Left cardiac atrium (tissue), 4 donors: ENCODE measurements around the gene TERB1. TPM values are rescaled to one million over a fixed set of nuclear protein-coding genes. Genes with fewer than 3 reads are reported as not detected.

Experiments
- ATAC-seq, 2 donors: fragments of 200-7000 bp; cut with Tn5 transposase; one replicate each; pipeline ENCODE4 v1.9.1; 2020; ENCODE audit warnings: mild to moderate bottlenecking in 2 of 2, moderate library complexity in 2 of 2
- DNase-seq: peaks from one replicate; pipeline ENCODE4 v3.0.0-alpha.2; 2020
- intact Hi-C, 2 donors: fragments of 100-400 bp; cut with DNase I; formaldehyde crosslinking; loops; one replicate each; pipeline versions ENCODE4 v1.14.1 to v1.15.1; 2022 to 2023
- total RNA-seq, 2 donors: library from RNA; stranded (reverse); fragmentation: NEBNext Ultra II Directional; extraction: Animal tissue kit (Norgen Biotek cat#: 25700); gene quantifications; one replicate each; pipeline ENCODE4 v1.2.1, GENCODE V29; 2021
- donor health status: DM: no; HTN: yes; CAD: no.
- donor health status: DM: no; HTN: yes; CAD: no; lungs with severe emphysema.
- donor health status: DM: yes; HTN: yes; CAD: no.
- donor health status: Dilated cardiomyopathy.

The TERB1 gene
- total RNA-seq, 2 donors from 2014 or later: not detected

- ATAC-seq (no peak), DNase-seq (no peak)
- intact Hi-C loops: no loop called here
Measured at GRCh38 chr16:66751992-66752322, 49.4 kb downstream of the TERB1 start.

- ATAC-seq: peak; percentile 92 to 97
- intact Hi-C loops: no loop called here
- DNase-seq: peak; percentile 85
Measured at GRCh38 chr16:66751303-66751991, 49.9 kb downstream of the TERB1 start, which contains the start of gene DYNC1LI2. DYNC1LI2 (minus strand) TSS chr16:66751609; CDS start chr16:66751591, 18 bp downstream.

- peak; percentile 43 to 59 for ATAC-seq
- DNase-seq: peak; percentile 37
- intact Hi-C loops: no loop called here
Measured at GRCh38 chr16:66751053-66751302, 50.4 kb downstream of the TERB1 start.

GRCh38 chr16:66750279-66751052 is 50.9 kb downstream of the TERB1 start:
- DNase-seq: no peak
- intact Hi-C loops: no loop called here
- no peak for ATAC-seq

- DNase-seq: no peak
- intact Hi-C loops: no loop called here
- ATAC-seq: no peak
Measured at GRCh38 chr16:66746682-66747081, 54.7 kb downstream of the TERB1 start.

GRCh38 chr16:66746048-66746447 is 55.3 kb downstream of the TERB1 start:
- ATAC-seq (no peak), DNase-seq (no peak)
- intact Hi-C loops: no loop called here

- DNase-seq (no peak), ATAC-seq (peak; percentile 34 to 47)
- intact Hi-C loops: no loop called here
Measured at GRCh38 chr16:66741950-66742808, 59.2 kb downstream of the TERB1 start.

DNA sequence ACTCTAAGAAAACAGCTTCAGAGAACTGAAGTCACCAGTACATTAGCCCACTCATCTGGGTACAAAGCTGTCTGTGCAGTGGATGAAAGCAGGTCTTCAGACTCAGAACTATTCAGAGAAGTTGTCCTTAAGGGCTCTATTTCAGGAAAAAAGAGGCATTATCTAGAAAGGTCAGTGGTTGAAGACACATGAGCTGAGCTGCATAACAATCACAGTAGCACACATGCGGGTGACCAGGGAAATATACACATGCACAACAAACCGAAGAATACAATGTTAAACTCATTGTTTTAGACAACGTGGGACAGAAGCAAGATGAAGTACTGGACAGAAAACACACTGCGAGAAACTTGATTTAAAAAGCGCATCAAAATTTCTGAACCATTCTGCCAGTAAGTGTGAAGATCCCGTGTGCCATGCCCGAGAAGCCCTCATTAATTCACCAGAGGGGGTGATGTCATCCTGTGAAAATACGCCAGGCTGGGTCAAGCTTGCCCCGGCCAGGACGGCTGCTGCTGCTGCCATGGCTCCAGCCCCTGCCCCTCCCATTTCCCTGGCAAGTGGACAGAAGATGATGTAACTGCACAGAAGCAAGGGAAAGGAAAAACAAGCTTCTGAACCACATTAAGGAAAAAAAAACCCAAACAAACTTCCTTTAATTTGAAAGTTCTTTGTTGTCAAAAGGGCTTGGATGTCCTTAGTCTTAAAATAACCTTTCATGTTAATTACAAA is 60.0 kb downstream of the TERB1 start:
- peak; percentile 97 to 99 for ATAC-seq
- peak; percentile 91 for DNase-seq
- intact Hi-C loops: no loop called here

DNA sequence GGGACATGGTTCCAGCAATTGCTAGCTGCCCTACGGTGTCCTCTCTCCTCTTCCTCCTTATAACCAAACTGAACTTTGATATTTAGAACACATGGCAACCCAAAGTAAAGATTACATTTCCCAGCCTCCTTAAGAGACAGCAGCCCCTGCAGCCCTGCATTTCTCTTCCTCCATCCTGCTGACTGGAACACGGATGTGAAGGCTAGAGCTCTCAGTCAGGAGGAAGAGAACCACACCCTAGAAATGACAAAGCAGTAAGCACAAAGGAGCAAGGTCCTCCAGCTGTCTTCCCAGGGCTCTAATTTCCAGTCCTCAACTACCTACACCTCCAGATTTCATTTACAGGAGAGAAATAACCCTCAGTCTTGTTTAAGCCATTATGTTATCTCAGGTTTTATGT is 60.9 kb downstream of the TERB1 start:
- no peak for DNase-seq
- intact Hi-C loops: no loop called here
- ATAC-seq: peak in 1 of 2 donors; percentile 66

- ATAC-seq: peak in 1 of 2 donors; percentile 20
- DNase-seq: no peak
- intact Hi-C loops: no loop called here
Measured at GRCh38 chr16:66740010-66740409, 61.4 kb downstream of the TERB1 start.

DNA sequence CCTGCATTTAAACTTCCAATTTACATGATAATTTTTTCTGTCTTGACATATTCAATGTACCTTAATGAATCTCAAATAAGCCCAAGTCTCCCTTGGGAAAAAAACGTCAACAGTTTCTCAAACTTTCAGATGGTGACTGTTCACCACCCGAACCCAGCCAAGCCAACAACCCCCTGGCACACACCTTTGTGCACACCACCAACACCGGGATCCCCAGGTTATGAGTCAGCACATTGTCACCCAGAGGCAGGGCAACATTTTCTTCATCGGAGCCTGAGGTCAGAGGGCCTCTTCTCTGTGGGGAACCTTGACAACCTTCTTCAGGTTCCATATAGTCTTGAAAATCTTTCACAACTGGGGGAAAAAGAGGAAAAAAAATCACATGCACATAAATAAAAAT is 65.5 kb downstream of the TERB1 start:
- intact Hi-C loops: no loop called here
- DNase-seq (no peak), ATAC-seq (no peak)

DNA sequence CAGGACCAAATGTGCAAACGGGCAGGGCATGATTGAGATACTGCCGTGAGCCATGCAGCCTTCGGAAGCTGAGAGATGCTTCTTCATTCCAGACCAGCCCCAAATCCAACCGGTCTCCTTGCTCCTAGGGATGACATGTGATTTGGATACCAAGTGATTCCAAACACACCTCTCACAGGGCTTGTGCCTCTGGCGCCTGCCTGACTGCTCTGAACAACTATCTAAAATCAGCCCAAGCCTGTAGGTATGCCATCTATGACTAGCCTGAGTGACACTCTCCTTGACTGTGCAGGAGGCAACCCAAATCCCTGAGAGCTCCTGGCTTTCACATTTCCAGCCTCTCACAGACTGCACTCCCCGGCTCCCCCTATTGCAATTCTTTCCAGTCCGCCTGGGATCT is 70.3 kb downstream of the TERB1 start:
- intact Hi-C loops: no loop called here
- ATAC-seq (no peak), DNase-seq (no peak)

DNA sequence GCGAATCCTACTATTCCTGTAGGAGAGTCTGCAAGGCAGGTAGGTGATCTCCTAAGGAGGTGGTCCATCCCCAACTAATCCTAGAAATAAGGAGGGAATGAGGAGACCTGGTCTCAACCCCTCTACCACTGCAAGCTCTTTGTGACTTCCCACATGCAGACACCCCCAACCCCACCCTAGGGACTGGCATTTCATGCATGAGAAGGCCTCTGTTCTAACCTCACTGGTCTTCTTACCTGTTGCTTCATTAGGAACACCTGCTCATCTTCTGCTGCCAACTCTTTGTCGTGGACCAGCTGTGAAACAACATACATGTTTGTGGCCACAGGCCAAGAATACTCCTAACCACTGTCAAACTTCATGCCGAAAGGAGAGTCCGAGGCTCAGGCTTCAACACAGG is 72.6 kb downstream of the TERB1 start:
- DNase-seq (no peak), ATAC-seq (no peak)
- intact Hi-C loops: loop anchor here (5.0 kb wide), 1 partner anchor 138 kb away; no protein-coding TSS in a partner anchor

- DNase-seq: no peak
- peak; percentile 82 to 84 for ATAC-seq
- intact Hi-C loops: loop anchor here (5.0 kb wide), 1 partner anchor 139 kb away; no protein-coding TSS in a partner anchor
Measured at GRCh38 chr16:66728117-66728787, 73.1 kb downstream of the TERB1 start.

GRCh38 chr16:66720766-66721165 is 80.6 kb downstream of the TERB1 start:
- ATAC-seq: no peak
- intact Hi-C loops: no loop called here

DNA sequence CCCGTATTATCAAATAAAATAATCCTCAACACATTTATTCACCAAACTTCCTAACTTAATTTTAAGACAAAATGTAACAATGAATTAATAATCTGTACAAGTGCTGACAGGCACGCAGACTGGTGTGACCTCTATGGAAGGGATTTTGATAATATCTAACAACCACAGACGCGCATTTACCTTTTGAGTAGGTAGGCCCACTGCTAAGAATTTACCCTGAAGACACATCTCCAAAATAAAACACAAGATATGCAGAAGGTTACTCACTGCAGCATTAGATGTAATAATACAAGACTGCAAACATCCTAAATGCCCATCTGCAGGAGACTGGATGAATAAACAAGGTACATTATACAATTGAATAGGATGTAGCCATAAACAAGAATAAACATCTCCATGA is 82.1 kb downstream of the TERB1 start:
- intact Hi-C loops: no loop called here
- DNase-seq (no peak), ATAC-seq (no peak)

More at GRCh38 chr16:66720766-66721165, 80.6 kb downstream of the TERB1 start:
- DNase-seq: no peak

- DNase-seq (no peak), ATAC-seq (no peak)
- intact Hi-C loops: no loop called here
Measured at GRCh38 chr16:66717776-66718175, 83.6 kb downstream of the TERB1 start.

- ATAC-seq: peak; percentile 46 to 67
- intact Hi-C loops: no loop called here
Measured at GRCh38 chr16:66717112-66717675, 84.2 kb downstream of the TERB1 start.

More at GRCh38 chr16:66717112-66717675, 84.2 kb downstream of the TERB1 start:
- DNase-seq: peak; percentile 36
